BE2C (cell line): ENCODE results near the gene CD34.

Experiments used
- DNase-seq: peaks from one replicate; pipeline ENCODE4 v3.0.0-alpha.2; 2020
- H3K27me3 ChIP-seq: fragments of 250-450 bp; sonication (Bioruptor Pico); 2 replicates; pipeline ENCODE4 v1.5.1; 2020; ENCODE audit warnings: mild to moderate bottlenecking
- H3K36me3 ChIP-seq: fragments of 250-450 bp; sonication (Bioruptor Pico); 2 replicates; pipeline ENCODE4 v1.5.1; 2020; ENCODE audit warnings: mild to moderate bottlenecking
- H3K4me1 ChIP-seq: fragments of 250-450 bp; sonication (Bioruptor Pico); 2 replicates; pipeline ENCODE4 v1.5.1; 2020
- H3K4me3 ChIP-seq: 2 replicates; pipeline ENCODE4 v1.5.1; 2011; ENCODE audit warnings: low read depth, low read length
- H3K9me3 ChIP-seq: fragments of 250-450 bp; sonication (Bioruptor Pico); 2 replicates; pipeline ENCODE4 v1.5.1; 2020
- CTCF ChIP-seq: IDR thresholded peaks from 2 replicates; pipeline ENCODE4 v1.5.1; 2012; ENCODE audit warnings: mild to moderate bottlenecking, low read depth, low read length

CD34 gene

GRCh38 chr1:207860531-207860930, 50.4 kb downstream of the CD34 start:
- TF ChIP-seq CTCF: no peak
- Histone ChIP-seq H3K4me1 (no peaks in the 10 kb centered on the region), H3K27me3 (no peaks in the 10 kb centered on the region), H3K9me3 (no peaks in the 10 kb centered on the region), H3K36me3 (no peaks in the 10 kb centered on the region), H3K4me3 (no peak overlapping the region)
- no peak for DNase-seq

GRCh38 chr1:207858806-207859205, 52.1 kb downstream of the CD34 start:
- no peaks in the 10 kb centered on the region for H3K27me3 ChIP-seq
- no peaks in the 10 kb centered on the region for H3K4me1 ChIP-seq
- DNase-seq: no peak
- no peak for TF ChIP-seq CTCF
- no peaks in the 10 kb centered on the region for H3K9me3 ChIP-seq
- H3K4me3 ChIP-seq: no peak overlapping the region
- H3K36me3 ChIP-seq: no peaks in the 10 kb centered on the region

- no peak for TF ChIP-seq CTCF
- no peaks in the 10 kb centered on the region for H3K36me3 ChIP-seq
- DNase-seq: no peak
- no peaks in the 10 kb centered on the region for H3K9me3 ChIP-seq
- H3K4me1 ChIP-seq: no peaks in the 10 kb centered on the region
- H3K4me3 ChIP-seq: no peak overlapping the region
- no peaks in the 10 kb centered on the region for H3K27me3 ChIP-seq
Measured at GRCh38 chr1:207858281-207858680, 52.6 kb downstream of the CD34 start.

- TF ChIP-seq CTCF: no peak
- DNase-seq: no peak
- Histone ChIP-seq H3K27me3 (no peaks in the 10 kb centered on the region), H3K9me3 (no peaks in the 10 kb centered on the region), H3K36me3 (no peaks in the 10 kb centered on the region), H3K4me3 (no peak overlapping the region), H3K4me1 (no peaks in the 10 kb centered on the region)
Measured at GRCh38 chr1:207857447-207857846, 53.5 kb downstream of the CD34 start.

GRCh38 chr1:207856276-207857023, 54.5 kb downstream of the CD34 start:
- Histone ChIP-seq H3K4me3 (no peak overlapping the region), H3K9me3 (no peaks in the 10 kb centered on the region), H3K27me3 (no peaks in the 10 kb centered on the region), H3K36me3 (no peaks in the 10 kb centered on the region), H3K4me1 (no peaks in the 10 kb centered on the region)
- no peak for DNase-seq
- no peak for TF ChIP-seq CTCF

- Histone ChIP-seq H3K36me3 (no peaks in the 10 kb centered on the region), H3K4me3 (no peak overlapping the region), H3K4me1 (no peaks in the 10 kb centered on the region), H3K27me3 (no peaks in the 10 kb centered on the region), H3K9me3 (no peaks in the 10 kb centered on the region)
- TF ChIP-seq CTCF: no peak
- no peak for DNase-seq
Measured at GRCh38 chr1:207854001-207854400, 56.9 kb downstream of the CD34 start.
